H9 (cell line): ENCODE measurements around the gene RPS6KA1. TPM values are rescaled to one million over a fixed set of nuclear protein-coding genes. Genes with fewer than 3 reads are reported as not detected.
"Not testable (repeated sequence)": the region's sequence is repeated elsewhere in the genome, so short reads cannot be mapped to it uniquely, and the experiment has no call there.

Source experiments
- DNase-seq: peaks from one replicate; pipeline ENCODE4 v3.0.0-alpha.2; 2017
- H2AFZ ChIP-seq: one replicate; pipeline ENCODE4 v1.6.1; 2013; ENCODE audit warnings: mild to moderate bottlenecking, low read length, control low read depth, moderate library complexity
- H2AK5ac ChIP-seq: 2 replicates; pipeline ENCODE4 v1.6.1; 2013; ENCODE audit warnings: low read length, control low read depth, mixed read lengths; ENCODE audit not compliant: insufficient read length
- H2BK120ac ChIP-seq: one replicate; pipeline ENCODE4 v1.6.1; 2013; ENCODE audit warnings: low read depth, mild to moderate bottlenecking, low read length, control low read depth, inconsistent platforms; ENCODE audit not compliant: poor library complexity, severe bottlenecking
- H2BK12ac ChIP-seq: 2 replicates; pipeline ENCODE4 v1.6.1; 2013; ENCODE audit warnings: low read length, control low read depth, mixed read lengths, low read depth; ENCODE audit not compliant: insufficient read length
- H2BK15ac ChIP-seq: 2 replicates; pipeline ENCODE4 v1.6.1; 2013; ENCODE audit warnings: low read depth, low read length, control low read depth
- H2BK20ac ChIP-seq: one replicate; pipeline ENCODE4 v1.6.1; 2013; ENCODE audit warnings: low read depth, mild to moderate bottlenecking, low read length, control low read depth, inconsistent platforms; ENCODE audit not compliant: poor library complexity, severe bottlenecking
- H2BK5ac ChIP-seq: 2 replicates; pipeline ENCODE4 v1.6.1; 2013; ENCODE audit warnings: low read length, control low read depth, mixed read lengths; ENCODE audit not compliant: insufficient read length
- H3K14ac ChIP-seq: 2 replicates; pipeline ENCODE4 v1.6.1; 2013; ENCODE audit warnings: low read length, control low read depth; ENCODE audit not compliant: insufficient read depth
- H3K18ac ChIP-seq: 2 replicates; pipeline ENCODE4 v1.6.1; 2013; ENCODE audit warnings: low read depth, mild to moderate bottlenecking, mixed read lengths, low read length, control low read depth; ENCODE audit not compliant: insufficient read length
- H3K23ac ChIP-seq: 2 replicates; pipeline ENCODE4 v1.6.1; 2013; ENCODE audit warnings: low read length, control low read depth, mixed read lengths, low read depth; ENCODE audit not compliant: insufficient read length
- H3K23me2 ChIP-seq: 2 replicates; pipeline ENCODE4 v1.6.1; 2013; ENCODE audit warnings: low read depth, mild to moderate bottlenecking, mixed read lengths, low read length, control low read depth; ENCODE audit not compliant: insufficient read length, poor library complexity, severe bottlenecking
- H3K27ac ChIP-seq: 2 replicates; pipeline ENCODE4 v1.5.1; 2013; ENCODE audit warnings: low read length, control low read depth, mixed read lengths, low read depth; ENCODE audit not compliant: insufficient read length
- H3K27me3 ChIP-seq: 2 replicates; pipeline ENCODE4 v1.6.1; 2013; ENCODE audit warnings: low read length, control low read depth, inconsistent platforms; ENCODE audit not compliant: insufficient read depth
- H3K4ac ChIP-seq: 2 replicates; pipeline ENCODE4 v1.6.1; 2013; ENCODE audit warnings: low read depth, mild to moderate bottlenecking, control low read depth, inconsistent platforms, low read length, moderate library complexity
- H3K4me1 ChIP-seq: 2 replicates; pipeline ENCODE4 v1.6.1; 2013; ENCODE audit warnings: low read length, control low read depth, inconsistent platforms; ENCODE audit not compliant: insufficient read depth
- H3K4me2 ChIP-seq: 2 replicates; pipeline ENCODE4 v1.6.1; 2013; ENCODE audit warnings: low read length, control low read depth, mixed read lengths; ENCODE audit not compliant: insufficient read length, insufficient read depth
- H3K56ac ChIP-seq: 2 replicates; pipeline ENCODE4 v1.6.1; 2013; ENCODE audit warnings: low read depth, mild to moderate bottlenecking, mixed read lengths, low read length, control low read depth; ENCODE audit not compliant: insufficient read length
- H3K79me1 ChIP-seq: 2 replicates; pipeline ENCODE4 v1.6.1; 2013; ENCODE audit warnings: low read depth, mild to moderate bottlenecking, moderate library complexity, low read length, control low read depth, inconsistent platforms; ENCODE audit not compliant: insufficient read depth, poor library complexity, severe bottlenecking
- H3K79me2 ChIP-seq: 2 replicates; pipeline ENCODE4 v1.6.1; 2013; ENCODE audit warnings: low read length, control low read depth, inconsistent platforms; ENCODE audit not compliant: insufficient read depth
- H3K9ac ChIP-seq: 2 replicates; pipeline ENCODE4 v1.6.1; 2013; ENCODE audit warnings: low read length, control low read depth, mixed read lengths; ENCODE audit not compliant: insufficient read length; ENCODE audit errors: extremely low read depth
- H3K9me3 ChIP-seq: one replicate; pipeline ENCODE4 v1.6.1; 2013; ENCODE audit warnings: low read depth, low read length, inconsistent platforms; ENCODE audit not compliant: control insufficient read depth
- H3T11ph ChIP-seq: one replicate; pipeline ENCODE4 v1.6.1; 2013; ENCODE audit warnings: mild to moderate bottlenecking, low read length, control low read depth, inconsistent platforms
- H4K20me1 ChIP-seq: one replicate; pipeline ENCODE4 v1.6.1; 2013; ENCODE audit not compliant: control insufficient read depth, insufficient read length, insufficient read depth
- H4K5ac ChIP-seq: 2 replicates; pipeline ENCODE4 v1.6.1; 2013; ENCODE audit warnings: low read depth, mild to moderate bottlenecking, mixed read lengths, low read length, control low read depth; ENCODE audit not compliant: insufficient read length
- H4K8ac ChIP-seq: replicated peaks from 2 replicates; pipeline ENCODE4 v1.6.1; 2013; ENCODE audit warnings: low read length, control low read depth, mixed read lengths, low read depth; ENCODE audit not compliant: insufficient read length
- H4K91ac ChIP-seq: 2 replicates; pipeline ENCODE4 v1.6.1; 2013; ENCODE audit warnings: low read depth, mild to moderate bottlenecking, moderate library complexity, mixed read lengths, low read length, control low read depth; ENCODE audit not compliant: insufficient read length
- H3K27ac Mint-ChIP-seq, 3 experiments: 2 replicates in 2 of 3; 3 replicates in 1 of 3; pipeline ENCODE4 v1.8.0; 2020 to 2021; ENCODE audit warnings: mixed read lengths in 3 of 3, mild to moderate bottlenecking in 1 of 3, moderate library complexity in 1 of 3
- H3K27me3 Mint-ChIP-seq: 2 replicates; pipeline ENCODE4 v1.8.0; 2021; ENCODE audit warnings: low read depth, mild to moderate bottlenecking, moderate library complexity, mixed read lengths
- H3K36me3 Mint-ChIP-seq, 3 experiments: 2 replicates in 2 of 3; 3 replicates in 1 of 3; pipeline ENCODE4 v1.8.0; 2020 to 2021; ENCODE audit warnings: low read depth in 3 of 3, mixed read lengths in 3 of 3; ENCODE audit not compliant: insufficient read depth in 1 of 3
- H3K4me1 Mint-ChIP-seq, 2 experiments: 2 replicates each; pipeline ENCODE4 v1.8.0; 2020; ENCODE audit warnings: mixed read lengths in 2 of 2
- H3K4me3 Mint-ChIP-seq, 2 experiments: 2 replicates in 1 of 2; 3 replicates in 1 of 2; pipeline ENCODE4 v1.8.0; 2020 to 2021; ENCODE audit warnings: mild to moderate bottlenecking in 2 of 2, mixed read lengths in 2 of 2, moderate library complexity in 1 of 2
- H3K9me3 Mint-ChIP-seq, 2 experiments: 2 replicates in 1 of 2; 3 replicates in 1 of 2; pipeline ENCODE4 v1.8.0; 2020; ENCODE audit warnings: mild to moderate bottlenecking in 2 of 2, mixed read lengths in 2 of 2, moderate library complexity in 1 of 2
- WGBS: extraction: QIAGEN DNeasy Blood & Tissue Kit; methylation state at CpG from one replicate; pipeline ENCODE4 v1.1.7; 2013; ENCODE audit warnings: missing lambda C conversion rate, low lambda C conversion rate, mixed read lengths; ENCODE audit not compliant: insufficient read length; ENCODE audit errors: extremely low coverage; 5-methylcytosine and 5-hydroxymethylcytosine counted together
- total RNA-seq: library from RNA; stranded (reverse); gene quantifications from 2 replicates; pipeline ENCODE4 v1.2.1, GENCODE V29; 2021
- TF ChIP-seq, protein P1 (sequence below): fragments of 200-600 bp; sonication (generic); conservative IDR thresholded peaks from 3 replicates; pipeline ENCODE4 v1.8.0; 2021; ENCODE audit warnings: antibody characterized with exemption, mild to moderate bottlenecking

RPS6KA1 gene
- total RNA-seq, 1 experiment from 2014 or later, result 45.3 TPM

DNA sequence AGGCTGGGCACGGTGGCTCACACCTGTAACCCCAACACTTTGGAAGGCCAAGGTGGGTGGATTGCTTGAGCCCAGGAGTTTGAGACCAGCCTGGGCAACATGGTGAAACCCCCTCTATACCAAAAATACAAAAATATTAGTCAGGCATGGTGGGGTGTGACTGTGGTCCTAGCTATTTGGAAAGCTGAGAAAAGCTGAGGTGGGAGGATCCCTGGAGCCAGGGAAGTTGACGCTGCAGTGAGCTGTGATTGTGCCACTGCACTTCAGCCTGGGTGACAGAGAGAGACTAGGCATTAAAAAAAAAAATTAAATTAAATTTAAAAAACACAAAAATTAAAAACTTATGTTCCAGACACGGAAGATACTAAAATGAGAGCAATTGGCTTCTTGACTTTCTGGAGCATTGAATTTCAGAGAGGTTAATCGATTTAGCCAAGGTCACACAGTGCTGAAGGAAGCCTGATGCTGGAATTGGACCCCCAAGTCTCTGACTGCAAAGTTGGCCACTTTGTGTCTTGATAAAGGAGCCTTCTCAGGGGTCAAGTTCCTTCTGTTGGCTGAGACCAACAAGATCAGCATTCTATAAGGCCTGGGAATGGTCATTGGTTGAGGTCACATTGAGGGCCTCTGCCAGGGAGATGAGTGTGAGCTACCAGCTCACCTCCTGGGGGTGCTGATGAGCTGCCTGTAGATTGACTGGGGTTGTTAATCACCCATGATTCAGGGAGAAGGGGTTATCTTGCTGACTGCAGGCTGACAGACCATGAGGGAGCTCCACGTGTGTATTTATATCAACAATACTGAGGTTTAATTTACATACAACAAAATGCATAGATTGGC, 54.3 kb downstream of the RPS6KA1 start:
- Histone ChIP-seq H4K5ac (no peak overlapping the region), H2BK12ac (no peak overlapping the region), H4K8ac (no peak overlapping the region), H3K4me1 (no peaks in the 10 kb centered on the region), H4K20me1 (no peaks in the 10 kb centered on the region), H3K79me1 (no peaks in the 10 kb centered on the region), H3K23me2 (no peaks in the 10 kb centered on the region), H3K9ac (no peak overlapping the region), H2BK15ac (no peak overlapping the region), H2BK5ac (no peak overlapping the region), H3K18ac (no peak overlapping the region), H3K4ac (no peak overlapping the region), H3K56ac (no peak overlapping the region), H3K23ac (no peak overlapping the region), H3T11ph (no peak overlapping the region), H3K79me2 (no peaks in the 10 kb centered on the region), H3K4me2 (no peak overlapping the region), H4K91ac (no peak overlapping the region), H3K27me3 (no peaks in the 10 kb centered on the region), H3K9me3 (no peaks in the 10 kb centered on the region), H2AK5ac (no peak overlapping the region), H3K27ac (no peak overlapping the region), H3K14ac (no peak overlapping the region), H2BK20ac (no peak overlapping the region), H2AFZ (no peak overlapping the region), H2BK120ac (no peak overlapping the region)
- H3K27me3 Mint-ChIP-seq, result no peaks in the 10 kb centered on the region
- TF ChIP-seq, protein P1, sequence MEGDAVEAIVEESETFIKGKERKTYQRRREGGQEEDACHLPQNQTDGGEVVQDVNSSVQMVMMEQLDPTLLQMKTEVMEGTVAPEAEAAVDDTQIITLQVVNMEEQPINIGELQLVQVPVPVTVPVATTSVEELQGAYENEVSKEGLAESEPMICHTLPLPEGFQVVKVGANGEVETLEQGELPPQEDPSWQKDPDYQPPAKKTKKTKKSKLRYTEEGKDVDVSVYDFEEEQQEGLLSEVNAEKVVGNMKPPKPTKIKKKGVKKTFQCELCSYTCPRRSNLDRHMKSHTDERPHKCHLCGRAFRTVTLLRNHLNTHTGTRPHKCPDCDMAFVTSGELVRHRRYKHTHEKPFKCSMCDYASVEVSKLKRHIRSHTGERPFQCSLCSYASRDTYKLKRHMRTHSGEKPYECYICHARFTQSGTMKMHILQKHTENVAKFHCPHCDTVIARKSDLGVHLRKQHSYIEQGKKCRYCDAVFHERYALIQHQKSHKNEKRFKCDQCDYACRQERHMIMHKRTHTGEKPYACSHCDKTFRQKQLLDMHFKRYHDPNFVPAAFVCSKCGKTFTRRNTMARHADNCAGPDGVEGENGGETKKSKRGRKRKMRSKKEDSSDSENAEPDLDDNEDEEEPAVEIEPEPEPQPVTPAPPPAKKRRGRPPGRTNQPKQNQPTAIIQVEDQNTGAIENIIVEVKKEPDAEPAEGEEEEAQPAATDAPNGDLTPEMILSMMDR, result peak; percentile 72
- H3K4me1 Mint-ChIP-seq, result no peaks in the 10 kb centered on the region
- peaks cover 7 to 8% of the 10 kb centered on the region in 2 experiments for H3K9me3 Mint-ChIP-seq
- no peak overlapping the region for H3K4me3 Mint-ChIP-seq
- no CpG with 5 or more reads among the region's 5 CpGs for WGBS
- DNase-seq, result peak; percentile 70
- H3K27ac Mint-ChIP-seq, result no peak overlapping the region
- peaks cover 0 to 1% (median 0%) of the 10 kb centered on the region in 3 experiments; a peak in 2 of 7 replicates for H3K36me3 Mint-ChIP-seq

DNA sequence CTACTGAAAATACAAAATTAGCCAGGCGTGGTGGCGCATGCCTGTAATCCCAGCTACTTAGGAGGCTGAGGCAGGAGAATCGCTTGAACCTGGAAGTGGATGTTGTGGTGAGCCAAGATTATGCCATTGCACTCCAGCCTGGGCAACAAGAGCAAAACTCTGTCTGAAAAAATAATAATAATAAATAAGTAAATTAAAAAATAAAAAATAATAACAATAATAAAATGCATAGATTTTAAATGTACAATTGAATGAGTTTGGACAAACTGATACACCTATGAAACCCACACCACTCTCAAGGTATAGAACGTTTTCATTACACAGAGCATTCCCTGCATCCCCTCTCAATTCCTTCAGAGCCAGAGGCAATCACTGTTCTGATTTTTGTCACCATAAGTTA, 55.0 kb downstream of the RPS6KA1 start:
- not testable (repeated sequence) for H2BK20ac ChIP-seq, H3K27me3 Mint-ChIP-seq, H3K4me1 ChIP-seq, H3K4ac ChIP-seq, H2BK120ac ChIP-seq, H3K9me3 ChIP-seq, H2BK12ac ChIP-seq, H3K56ac ChIP-seq, H4K5ac ChIP-seq, H3K4me1 Mint-ChIP-seq, H3K23ac ChIP-seq, H3K27ac ChIP-seq, H3K36me3 Mint-ChIP-seq, H3K79me2 ChIP-seq, DNase-seq, H2BK5ac ChIP-seq, H3K27me3 ChIP-seq, H3K4me3 Mint-ChIP-seq, H3K4me2 ChIP-seq, H4K91ac ChIP-seq, H2AK5ac ChIP-seq, H2AFZ ChIP-seq, H3K9ac ChIP-seq, H4K20me1 ChIP-seq, H3K27ac Mint-ChIP-seq, H2BK15ac ChIP-seq, H3K23me2 ChIP-seq, H3T11ph ChIP-seq, H3K79me1 ChIP-seq, H3K18ac ChIP-seq, H3K14ac ChIP-seq, H4K8ac ChIP-seq
- WGBS, result no CpG with 5 or more reads among the region's 4 CpGs
- H3K9me3 Mint-ChIP-seq, result peaks cover 12% of the 10 kb centered on the region in 2 experiments
